Measurements from ENCODE around the gene KRTAP2-1. TPM values are rescaled to one million over a fixed set of nuclear protein-coding genes. Genes with fewer than 3 reads are reported as not detected.

KRTAP2-1 gene
- total RNA-seq, 1 donor from 2014 or later: not detected

DNA sequence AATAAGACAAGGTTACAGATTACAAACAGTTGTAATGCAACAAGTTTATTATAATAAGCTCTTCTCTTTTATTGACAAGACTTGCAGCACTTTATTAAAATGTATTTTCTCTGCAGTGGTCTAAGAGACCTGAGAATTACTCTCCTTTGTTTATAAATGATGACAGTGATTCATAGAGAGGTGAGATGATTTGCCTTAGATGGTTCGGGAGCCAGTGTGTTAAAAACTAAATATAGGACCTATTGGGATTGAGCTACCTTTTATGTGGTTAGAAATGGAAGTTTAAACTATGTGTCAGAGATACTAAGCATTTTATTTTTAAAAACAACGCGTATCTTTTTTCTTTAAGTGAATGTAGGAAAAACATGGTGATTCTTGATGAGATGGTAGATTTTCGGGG, 50.3 kb downstream of the KRTAP2-1 start:
- TF ChIP-seq, protein P1, sequence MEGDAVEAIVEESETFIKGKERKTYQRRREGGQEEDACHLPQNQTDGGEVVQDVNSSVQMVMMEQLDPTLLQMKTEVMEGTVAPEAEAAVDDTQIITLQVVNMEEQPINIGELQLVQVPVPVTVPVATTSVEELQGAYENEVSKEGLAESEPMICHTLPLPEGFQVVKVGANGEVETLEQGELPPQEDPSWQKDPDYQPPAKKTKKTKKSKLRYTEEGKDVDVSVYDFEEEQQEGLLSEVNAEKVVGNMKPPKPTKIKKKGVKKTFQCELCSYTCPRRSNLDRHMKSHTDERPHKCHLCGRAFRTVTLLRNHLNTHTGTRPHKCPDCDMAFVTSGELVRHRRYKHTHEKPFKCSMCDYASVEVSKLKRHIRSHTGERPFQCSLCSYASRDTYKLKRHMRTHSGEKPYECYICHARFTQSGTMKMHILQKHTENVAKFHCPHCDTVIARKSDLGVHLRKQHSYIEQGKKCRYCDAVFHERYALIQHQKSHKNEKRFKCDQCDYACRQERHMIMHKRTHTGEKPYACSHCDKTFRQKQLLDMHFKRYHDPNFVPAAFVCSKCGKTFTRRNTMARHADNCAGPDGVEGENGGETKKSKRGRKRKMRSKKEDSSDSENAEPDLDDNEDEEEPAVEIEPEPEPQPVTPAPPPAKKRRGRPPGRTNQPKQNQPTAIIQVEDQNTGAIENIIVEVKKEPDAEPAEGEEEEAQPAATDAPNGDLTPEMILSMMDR (IDR thresholded peaks at IDR 0.05): no peak
- no peak overlapping the region for H3K4me3 Mint-ChIP-seq (ENCODE audit: unreplicated experiment)
- no peak overlapping the region for H3K27ac Mint-ChIP-seq (ENCODE audit: unreplicated experiment)
- H3K27me3 Mint-ChIP-seq (ENCODE audit: low read depth): peaks cover 6% of the 10 kb centered on the region
- no peaks in the 10 kb centered on the region for H3K4me1 Mint-ChIP-seq (ENCODE audit: low read depth)
- H3K9me3 Mint-ChIP-seq (ENCODE audit: low read depth): no peaks in the 10 kb centered on the region
- DNase-seq (ENCODE audit: low spot score): no peak
- H3K36me3 Mint-ChIP-seq (ENCODE audit: low read depth): peaks cover 1% of the 10 kb centered on the region

Other genes starting within 250 kb of the KRTAP2-1 start
- not detected in 3 replicates for gene KRT28, start 247.4 kb downstream of the KRTAP2-1 start, total RNA-seq
- gene KRT10, start 224.7 kb downstream of the KRTAP2-1 start, total RNA-seq: 52.9 to 80.2 TPM (median 55.0 TPM) in 3 replicates
- not detected in 3 replicates for gene KRT12, start 180.1 kb downstream of the KRTAP2-1 start, total RNA-seq
- not detected in 3 replicates for gene KRT20, start 162.1 kb downstream of the KRTAP2-1 start, total RNA-seq
- not detected in 3 replicates for gene KRT23, start 109.7 kb downstream of the KRTAP2-1 start, total RNA-seq
- not detected in 3 replicates for gene KRT39, start 80.4 kb downstream of the KRTAP2-1 start, total RNA-seq
- gene KRT40, start 63.0 kb downstream of the KRTAP2-1 start, total RNA-seq: not detected in 3 replicates
- gene KRTAP3-3, start 53.2 kb downstream of the KRTAP2-1 start, total RNA-seq: not detected in 3 replicates
- gene KRTAP3-2, start 47.4 kb downstream of the KRTAP2-1 start, total RNA-seq: not detected in 3 replicates
- gene KRTAP3-1, start 38.2 kb downstream of the KRTAP2-1 start, total RNA-seq: not detected in 3 replicates
- gene KRTAP1-5, start 20.1 kb downstream of the KRTAP2-1 start, total RNA-seq: not detected in 3 replicates
- not detected in 3 replicates for gene KRTAP1-4, start 17.1 kb downstream of the KRTAP2-1 start, total RNA-seq
- gene KRTAP1-3, start 12.4 kb downstream of the KRTAP2-1 start, total RNA-seq: not detected in 3 replicates
- gene KRTAP1-1, start 5.9 kb downstream of the KRTAP2-1 start, total RNA-seq: not detected in 3 replicates
- gene KRTAP2-2, start 7.9 kb upstream of the KRTAP2-1 start, total RNA-seq: not detected in 3 replicates
- not detected in 3 replicates for gene KRTAP2-3, start 12.8 kb upstream of the KRTAP2-1 start, total RNA-seq
- gene KRTAP2-4, start 18.6 kb upstream of the KRTAP2-1 start, total RNA-seq: not detected in 3 replicates
- gene KRTAP4-7, start 36.8 kb upstream of the KRTAP2-1 start, total RNA-seq: not detected in 3 replicates
- not detected in 3 replicates for gene KRTAP4-8, start 50.8 kb upstream of the KRTAP2-1 start, total RNA-seq
- gene KRTAP4-16, start 54.9 kb upstream of the KRTAP2-1 start, total RNA-seq: not detected in 3 replicates
- gene KRTAP4-9, start 58.1 kb upstream of the KRTAP2-1 start, total RNA-seq: not detected in 3 replicates
- not detected in 3 replicates for gene KRTAP4-11, start 71.1 kb upstream of the KRTAP2-1 start, total RNA-seq
- gene KRTAP4-12, start 76.9 kb upstream of the KRTAP2-1 start, total RNA-seq: not detected in 3 replicates
- gene KRTAP4-6, start 93.2 kb upstream of the KRTAP2-1 start, total RNA-seq: not detected in 3 replicates
- gene KRTAP4-5, start 102.5 kb upstream of the KRTAP2-1 start, total RNA-seq: not detected in 3 replicates
- not detected in 3 replicates for gene KRTAP4-4, start 113.4 kb upstream of the KRTAP2-1 start, total RNA-seq
- not detected in 3 replicates for gene KRTAP4-3, start 120.9 kb upstream of the KRTAP2-1 start, total RNA-seq
- gene KRTAP4-2, start 130.9 kb upstream of the KRTAP2-1 start, total RNA-seq: not detected in 3 replicates
- not detected in 3 replicates for gene KRTAP4-1, start 137.6 kb upstream of the KRTAP2-1 start, total RNA-seq
- not detected in 3 replicates for gene KRTAP9-1, start 142.6 kb upstream of the KRTAP2-1 start, total RNA-seq
- not detected in 3 replicates for gene KRTAP9-2, start 179.3 kb upstream of the KRTAP2-1 start, total RNA-seq
- not detected in 3 replicates for gene KRTAP9-3, start 185.1 kb upstream of the KRTAP2-1 start, total RNA-seq
- not detected in 3 replicates for gene KRTAP9-8, start 190.7 kb upstream of the KRTAP2-1 start, total RNA-seq
- gene KRTAP9-4, start 202.4 kb upstream of the KRTAP2-1 start, total RNA-seq: not detected in 3 replicates
- gene KRTAP9-9, start 208.1 kb upstream of the KRTAP2-1 start, total RNA-seq: not detected in 3 replicates
- not detected in 3 replicates for gene KRTAP9-6, start 218.1 kb upstream of the KRTAP2-1 start, total RNA-seq
- not detected in 3 replicates for gene KRTAP9-7, start 228.4 kb upstream of the KRTAP2-1 start, total RNA-seq